ENCODE data around the gene UXS1.
"Not testable (repeated sequence)": the region's sequence is repeated elsewhere in the genome, so short reads cannot be mapped to it uniquely, and the experiment has no call there.

UXS1 gene

DNA sequence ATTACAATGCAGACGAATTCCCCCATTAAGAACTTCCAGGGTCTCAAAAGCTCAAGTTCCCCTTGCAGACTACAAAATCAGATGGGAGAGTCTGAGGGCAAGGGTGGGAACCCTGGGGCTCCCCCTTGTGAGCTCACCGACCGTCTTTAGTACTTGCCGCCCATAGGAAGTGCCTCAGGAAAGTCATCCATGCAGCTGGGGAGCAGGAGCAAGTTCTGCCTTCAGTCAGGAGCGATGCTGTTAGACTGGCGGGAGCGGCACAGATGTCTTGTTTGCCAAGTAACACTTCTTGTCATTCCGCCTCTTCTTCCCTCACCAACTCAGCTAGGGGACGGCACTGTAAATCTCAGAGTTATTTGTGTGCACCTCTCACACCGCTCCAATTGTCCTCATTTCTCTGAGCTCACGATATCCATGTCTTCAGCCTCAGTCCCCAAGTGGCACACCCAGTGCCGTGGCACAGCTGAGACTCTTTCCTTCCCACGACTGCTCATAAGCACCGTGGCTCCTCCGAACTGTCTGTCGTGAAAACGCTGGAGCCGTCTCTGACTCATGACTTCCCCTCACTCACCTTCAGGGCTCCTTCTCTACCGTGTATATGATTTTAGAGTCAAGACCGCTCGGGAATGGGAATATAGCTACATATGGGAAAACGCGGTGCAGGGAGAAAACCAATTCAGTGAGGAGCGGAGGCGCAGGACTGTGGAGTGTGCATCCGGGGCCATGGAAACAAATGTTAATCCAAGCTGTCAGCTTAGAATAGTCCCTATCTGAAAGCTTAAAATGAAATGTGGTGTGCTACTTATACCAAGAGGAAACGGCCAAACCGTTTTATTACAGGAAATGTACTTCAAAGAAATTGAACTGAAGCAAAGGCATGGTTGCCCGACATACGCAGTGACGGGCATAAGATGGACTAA, 34.0 kb downstream of the UXS1 start:
- DNase-seq, result peak; percentile 55

DNA sequence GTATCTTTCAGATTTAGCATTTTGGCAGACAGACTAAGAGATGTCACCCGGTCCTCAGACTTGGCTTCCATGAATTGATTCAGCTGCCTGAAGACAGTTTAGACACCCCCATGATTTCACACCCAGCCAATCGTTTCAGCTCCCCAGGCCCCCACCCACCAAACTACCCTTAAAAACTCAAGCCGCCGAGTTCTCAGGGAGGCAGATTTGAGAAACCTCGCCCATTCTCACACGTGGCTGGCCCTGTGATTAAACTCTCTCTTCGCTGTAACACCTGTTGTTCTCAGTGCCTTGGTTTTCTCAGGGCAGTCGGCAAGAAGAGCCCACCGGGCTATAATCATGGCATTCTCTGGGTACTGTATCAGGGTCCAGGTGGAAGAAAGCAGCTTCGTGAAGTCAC, 35.2 kb downstream of the UXS1 start:
- peak; percentile 47 for DNase-seq

DNA sequence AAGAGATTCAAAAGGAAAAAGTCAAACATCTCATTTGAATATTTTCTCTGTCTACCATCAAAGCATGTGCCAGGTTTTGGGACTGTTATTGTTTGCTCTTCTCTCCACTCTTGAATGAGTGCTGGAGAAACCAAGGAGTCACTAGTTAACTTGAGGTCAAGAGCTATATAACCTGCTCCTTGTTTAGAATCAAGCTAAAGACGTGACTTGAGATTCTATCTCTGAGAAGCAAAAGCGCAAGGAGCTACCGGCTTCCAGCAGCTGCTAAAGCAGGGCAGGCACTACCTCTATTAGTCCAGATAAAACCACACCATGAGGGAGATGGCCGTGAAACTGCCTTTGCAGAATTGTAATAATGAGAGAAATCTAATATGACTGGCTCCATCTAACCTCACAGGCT, 36.0 kb downstream of the UXS1 start:
- no peak for DNase-seq

DNA sequence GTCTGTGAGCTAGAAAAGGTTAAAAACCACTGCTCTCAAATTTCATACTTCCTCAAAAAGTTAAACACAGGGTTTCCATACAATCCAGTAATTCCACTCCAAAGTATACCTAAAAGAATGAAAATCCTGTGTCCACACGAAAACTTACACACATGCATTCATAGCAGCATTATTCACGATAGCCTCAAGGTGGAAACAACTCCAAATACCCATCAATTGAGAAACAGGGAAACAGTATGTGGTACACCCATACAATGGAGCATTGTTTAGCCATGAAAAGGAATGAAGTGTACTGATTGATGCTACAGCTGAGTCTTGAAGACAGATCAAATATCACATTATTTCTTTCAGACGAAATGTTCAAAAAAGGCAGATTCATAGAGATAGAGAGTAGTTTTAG, 36.7 kb downstream of the UXS1 start:
- no peak for DNase-seq

DNA sequence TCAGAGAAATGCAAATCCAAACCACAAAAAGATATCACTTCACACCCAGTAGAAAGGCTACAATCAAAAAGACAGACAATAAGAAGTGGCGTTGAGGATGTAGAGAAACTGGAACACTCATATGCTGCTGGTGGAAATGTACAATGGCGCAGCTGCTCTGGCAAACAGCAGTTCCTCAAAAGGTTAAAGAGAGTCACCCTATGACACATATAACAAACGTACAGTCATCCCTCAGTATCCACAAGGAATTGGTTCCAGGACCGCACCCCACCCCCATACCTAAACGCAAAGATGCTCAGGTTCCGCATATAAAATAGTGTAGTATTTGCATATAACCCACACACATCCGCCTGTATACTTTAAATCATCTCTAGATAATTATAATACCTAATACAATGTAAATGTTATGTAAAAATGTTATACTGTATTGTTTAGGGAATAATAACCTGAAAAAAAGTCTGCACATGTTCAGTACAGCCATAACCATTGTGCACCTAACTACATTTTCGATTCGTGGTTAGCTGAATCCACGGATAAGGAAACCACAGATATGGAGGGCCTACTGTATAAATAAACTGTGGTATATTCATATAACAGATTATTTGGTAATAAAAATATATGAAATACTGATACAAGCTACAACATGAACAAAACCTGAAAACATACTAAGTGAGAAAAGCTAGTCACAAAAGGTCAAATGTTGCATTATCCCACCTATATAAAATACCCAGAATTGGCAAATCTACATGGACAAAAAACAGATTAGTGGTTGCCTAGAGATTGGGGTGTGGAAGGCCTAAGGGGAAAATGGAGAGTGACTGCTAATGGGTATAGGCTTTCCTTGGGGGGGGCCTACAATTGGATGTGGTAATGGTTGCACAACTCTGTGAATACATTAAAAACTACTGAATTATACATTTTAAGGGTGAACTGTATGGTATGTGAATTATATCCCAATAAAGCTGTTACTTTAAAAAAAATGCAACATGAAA, 37.5 kb downstream of the UXS1 start:
- DNase-seq, result no peak

DNA sequence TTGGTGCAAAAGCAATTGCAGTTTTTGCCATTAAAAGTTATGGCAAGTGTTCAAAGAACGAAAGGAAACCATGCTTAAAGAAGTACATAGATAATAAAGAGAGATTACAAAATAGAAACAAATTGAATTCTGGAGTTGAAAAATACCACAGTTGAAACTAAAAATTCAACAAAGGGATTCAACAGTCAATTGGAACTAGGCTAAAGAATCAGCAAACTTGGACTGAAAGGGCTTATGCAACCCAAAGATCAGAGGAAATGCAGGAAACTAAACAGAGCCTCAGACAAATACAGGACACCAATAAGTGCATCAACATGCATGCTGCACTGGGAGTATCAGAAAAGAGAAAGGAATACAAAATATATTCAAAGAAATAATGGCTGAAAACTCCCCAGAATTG, 40.3 kb downstream of the UXS1 start:
- no peak for DNase-seq

DNA sequence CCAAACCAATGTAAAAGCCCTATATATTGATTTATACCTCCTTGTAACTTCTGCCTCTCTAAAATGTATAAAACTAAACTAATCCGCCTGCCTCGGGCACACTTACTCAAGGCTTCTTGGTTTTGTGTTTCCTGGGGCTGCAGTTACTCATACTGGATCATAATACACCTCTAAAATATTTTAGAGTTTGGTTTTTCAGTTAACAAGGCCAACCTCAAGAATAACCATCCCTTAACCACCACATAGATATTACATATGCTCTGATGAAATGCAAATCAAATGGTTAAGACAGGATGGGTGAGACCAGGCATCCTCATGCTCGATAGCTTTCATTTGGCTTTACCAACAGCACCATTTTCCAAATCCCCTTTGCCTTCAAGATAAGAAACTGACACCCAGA, 46.4 kb downstream of the UXS1 start:
- no peak for DNase-seq

DNA sequence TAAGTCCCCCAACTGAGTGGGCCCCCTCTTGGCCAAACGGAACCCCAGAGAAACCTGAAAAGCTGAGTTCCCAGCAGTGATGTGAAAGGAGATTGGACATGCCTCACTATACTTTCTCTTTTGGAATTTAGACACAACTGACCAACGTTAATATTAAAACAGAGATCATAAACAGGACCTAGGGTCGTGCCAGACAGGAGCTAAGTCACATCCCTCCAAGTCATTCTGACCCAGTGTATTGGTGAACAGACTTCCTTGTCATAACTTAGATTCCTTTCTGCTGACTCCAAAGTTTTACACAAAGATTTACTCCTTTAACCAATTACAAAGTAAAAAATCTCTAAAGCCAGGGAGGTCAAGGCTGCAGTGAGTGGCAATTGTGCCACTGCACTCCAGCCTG, 46.9 kb downstream of the UXS1 start:
- DNase-seq, result no peak

DNA sequence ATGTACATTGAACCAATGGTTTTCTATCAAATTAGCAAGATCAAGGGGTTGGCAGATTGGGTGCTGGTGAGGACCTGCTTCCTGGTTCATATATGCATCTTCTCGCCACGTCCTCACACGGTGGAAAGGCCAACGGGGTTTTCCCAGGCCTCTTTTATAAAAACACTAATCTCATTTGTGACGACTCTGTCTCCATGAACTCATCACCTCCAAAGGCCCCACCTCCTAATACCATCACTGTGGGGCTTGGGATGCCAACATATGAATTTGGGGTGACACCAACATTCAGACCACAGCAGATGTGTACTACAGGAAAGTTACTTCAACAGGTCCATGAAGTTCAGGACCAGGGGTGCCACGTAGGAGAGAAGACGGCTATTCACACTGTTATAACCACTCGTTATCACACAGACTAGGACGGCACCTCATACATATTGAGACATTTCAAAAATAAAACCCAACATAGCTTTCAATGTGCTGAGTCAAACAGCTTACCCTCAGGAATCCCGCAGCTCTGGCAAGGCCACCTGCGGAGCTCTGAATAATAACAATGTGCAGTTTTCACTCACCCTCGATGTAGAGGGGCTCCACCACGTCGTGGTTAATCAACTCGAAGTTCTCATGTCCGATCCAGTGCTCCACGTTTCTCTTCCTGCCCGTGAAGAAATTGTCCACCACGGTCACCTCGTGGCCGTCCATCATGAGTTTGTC, 49.3 kb downstream of the UXS1 start:
- DNase-seq, result peak; percentile 57

DNA sequence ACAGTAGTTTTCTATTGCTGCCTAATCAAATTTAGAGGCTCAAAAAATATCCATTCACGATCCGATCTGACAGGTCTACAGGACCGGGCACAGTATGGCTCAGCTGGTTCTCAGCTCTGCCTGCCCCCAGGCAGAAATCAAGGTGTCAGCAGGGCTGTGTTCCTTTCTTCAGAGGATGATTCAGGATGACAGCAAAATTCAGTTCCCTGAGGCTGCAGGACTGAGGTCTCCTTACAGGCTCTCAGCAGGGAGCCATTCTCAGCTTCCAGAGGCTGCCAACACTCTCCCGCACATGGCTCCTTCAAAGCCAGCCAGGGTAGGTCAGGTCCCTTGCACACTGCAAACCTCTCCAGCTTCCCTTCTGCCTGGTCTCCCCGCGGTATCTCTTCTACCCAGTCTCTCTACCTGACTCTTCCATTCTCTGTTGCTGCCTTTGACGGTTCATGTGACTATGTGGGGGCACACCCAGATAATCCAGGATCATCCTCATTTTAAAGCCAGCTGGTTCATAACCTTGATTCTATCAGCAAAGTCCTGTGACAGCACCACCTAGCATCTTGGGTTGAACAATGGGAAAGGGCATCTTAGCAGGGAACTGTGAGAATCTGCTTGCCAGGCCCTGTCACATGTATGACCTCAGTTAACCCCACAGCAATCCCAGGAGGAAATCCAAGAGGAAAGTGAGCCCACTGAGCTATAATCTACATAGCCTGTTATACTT, 50.4 kb downstream of the UXS1 start:
- DNase-seq, result no peak

DNA sequence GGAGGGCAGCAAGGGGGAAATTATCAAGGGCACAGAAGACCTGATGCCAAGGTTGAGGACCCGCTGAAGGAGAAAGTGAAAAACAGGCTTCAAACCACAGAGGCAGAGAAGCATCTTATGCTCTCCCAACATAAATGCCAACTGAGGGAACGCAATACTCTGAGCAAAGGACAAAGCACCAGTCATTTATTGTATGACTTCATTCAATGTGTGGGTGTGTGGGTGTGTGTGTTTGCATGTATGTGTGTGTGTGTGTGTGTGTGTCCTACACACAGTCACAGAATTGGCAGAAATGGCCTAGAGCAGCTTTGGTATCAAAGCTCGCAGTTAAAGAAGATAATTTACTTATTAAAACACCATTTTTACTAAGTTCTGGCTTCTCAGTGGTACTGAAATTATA, 51.4 kb downstream of the UXS1 start:
- peak; percentile 12 for DNase-seq

DNA sequence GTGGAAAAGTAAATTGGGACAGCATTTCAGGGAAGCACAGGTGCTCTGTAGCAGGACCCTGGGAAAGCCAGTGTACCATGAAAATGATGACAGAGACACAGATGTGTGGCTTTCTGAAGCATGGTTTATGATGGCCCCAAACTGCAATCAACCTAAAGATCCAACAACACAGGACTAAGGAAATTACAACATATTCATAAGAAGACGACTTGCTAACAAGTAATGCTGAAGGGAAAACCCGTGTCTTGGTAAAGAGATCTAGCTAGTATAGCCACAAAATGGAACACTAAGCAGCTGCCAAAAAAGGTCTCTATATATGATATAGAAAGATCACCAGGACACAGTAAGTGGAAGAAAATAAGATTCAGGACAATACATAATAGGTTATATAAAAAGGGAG, 53.2 kb downstream of the UXS1 start:
- DNase-seq, result no peak

DNA sequence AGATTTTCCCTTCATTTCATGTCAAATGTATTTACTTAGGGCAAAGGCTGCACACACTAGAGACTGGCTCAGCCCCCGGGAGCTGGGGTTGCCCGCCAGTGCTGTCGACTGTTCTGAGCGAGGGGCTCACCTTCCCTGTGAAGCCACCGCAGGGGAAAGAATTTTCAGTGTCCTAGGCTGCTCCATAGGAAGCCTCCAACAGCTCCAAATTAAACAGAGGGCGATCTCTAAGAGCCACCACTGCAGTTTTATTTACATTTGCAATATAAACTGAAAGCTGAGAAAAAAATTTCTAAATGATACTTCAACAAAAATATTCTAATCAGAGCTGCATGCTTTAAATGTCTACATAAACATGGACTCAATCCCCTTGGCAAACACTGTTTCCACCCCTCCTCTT, 54.0 kb downstream of the UXS1 start:
- DNase-seq, result no peak

DNA sequence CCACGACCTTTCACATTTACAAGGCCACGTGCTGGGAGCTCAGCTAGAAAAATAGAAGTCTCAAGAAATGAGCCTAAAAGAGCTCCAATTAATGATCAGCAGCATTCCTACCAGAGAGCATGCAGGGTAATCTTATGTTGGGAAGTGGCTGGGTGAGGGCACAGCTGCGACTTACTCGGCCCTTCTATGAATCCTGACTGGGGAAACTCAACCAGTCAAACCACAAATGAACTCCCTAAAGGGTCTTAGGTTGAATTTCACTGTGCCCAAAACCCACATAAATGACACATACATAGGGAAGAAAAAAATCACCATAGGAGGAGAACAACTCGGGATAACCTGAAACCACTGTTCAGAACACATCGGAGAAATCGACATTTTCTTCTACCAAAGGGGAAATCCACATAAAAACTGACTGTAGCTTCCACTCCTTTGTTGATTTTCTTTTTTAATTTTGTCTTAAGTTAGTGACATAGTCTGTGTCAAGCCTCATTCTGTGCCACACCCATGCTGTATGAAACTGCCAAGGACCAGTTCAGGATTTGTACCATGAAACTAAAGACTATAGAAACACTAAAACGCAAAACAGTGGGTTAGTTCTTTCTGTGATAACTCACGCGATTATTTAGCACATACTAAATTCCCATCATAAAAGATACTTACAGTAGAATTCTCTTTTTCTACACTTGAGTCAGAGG, 54.7 kb downstream of the UXS1 start:
- DNase-seq, result no peak

DNA sequence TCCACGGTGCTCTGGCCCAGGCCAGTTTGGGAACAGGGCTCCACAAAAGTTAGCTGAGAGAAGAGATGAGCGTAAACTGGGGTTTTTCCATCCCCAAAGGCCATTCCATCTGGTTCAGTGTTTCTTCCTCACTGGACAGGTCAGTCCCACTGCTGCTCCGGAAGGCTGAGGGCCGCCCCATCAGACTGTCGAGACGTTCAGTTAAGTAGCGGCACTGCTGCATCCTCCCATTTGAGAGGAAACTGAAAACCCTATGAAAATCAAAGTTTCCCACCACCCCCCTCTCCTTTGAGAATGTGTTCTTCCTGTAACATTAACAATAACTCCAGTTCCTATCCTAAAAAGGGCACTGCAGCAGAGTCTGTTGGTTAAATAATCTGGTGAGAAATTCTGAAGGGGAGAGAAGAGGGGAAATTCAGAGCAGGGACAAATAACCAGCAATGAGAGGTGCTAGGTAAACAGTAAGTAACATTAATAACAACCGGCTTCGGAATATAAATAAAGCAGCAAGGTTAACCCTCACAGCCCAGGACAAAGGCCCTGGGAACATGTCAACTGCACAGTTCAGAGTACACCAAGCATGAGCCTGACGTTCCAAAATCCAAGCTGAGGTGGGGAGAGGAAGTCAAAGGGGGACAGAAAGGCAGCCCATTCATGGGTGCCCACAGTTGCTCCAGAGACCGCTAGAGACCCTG, 55.4 kb downstream of the UXS1 start:
- DNase-seq, result no peak

DNA sequence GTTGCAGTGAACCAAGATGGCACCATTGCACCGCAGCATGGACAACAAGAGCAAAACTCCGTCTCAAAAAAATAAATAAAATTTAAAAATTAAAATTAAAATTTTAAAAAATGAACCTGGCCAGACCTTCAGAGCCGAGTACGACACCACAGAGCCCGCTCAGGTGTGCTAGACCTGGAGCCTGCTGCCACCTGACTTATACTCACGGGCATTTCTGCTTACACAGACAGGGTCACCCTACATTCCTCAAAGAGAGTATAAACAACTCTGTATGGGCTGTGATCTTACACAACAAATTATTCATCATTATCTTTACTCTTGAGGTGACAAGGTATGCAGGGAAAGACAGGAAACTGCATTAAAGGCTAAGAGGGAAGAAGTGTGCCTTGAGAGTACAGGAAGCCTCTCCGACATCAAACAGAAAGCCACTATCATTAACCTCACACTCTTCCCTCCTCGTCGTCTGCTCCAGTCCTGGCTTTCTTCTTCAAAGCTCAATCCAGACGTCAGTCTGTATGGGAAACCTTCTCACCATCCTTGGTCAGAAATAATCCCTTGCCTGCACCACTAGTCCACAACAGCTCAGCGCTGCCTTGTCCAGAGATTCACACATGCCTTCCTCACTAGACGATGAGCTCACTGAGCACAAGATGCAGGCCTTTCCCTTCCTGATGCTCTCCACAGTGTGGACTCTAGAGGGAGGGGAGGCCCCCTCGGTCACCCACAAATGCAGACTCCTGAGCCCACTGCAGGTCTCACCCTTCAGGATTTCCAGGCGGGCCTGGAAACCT, 56.2 kb downstream of the UXS1 start:
- no peak for DNase-seq

DNA sequence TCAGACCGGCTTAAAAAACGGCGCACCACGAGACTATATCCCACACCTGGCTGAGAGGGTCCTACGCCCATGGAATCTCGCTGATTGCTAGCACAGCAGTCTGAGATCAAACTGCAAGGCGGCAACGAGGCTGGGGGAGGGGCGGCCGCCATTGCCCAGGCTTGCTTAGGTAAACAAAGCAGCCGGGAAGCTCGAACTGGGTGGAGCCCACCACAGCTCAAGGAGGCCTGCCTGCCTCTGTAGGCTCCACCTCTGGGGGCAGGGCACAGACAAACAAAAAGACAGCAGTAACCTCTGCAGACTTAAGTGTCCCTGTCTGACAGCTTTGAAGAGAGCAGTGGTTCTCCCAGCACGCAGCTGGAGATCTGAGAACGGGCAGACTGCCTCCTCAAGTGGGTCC, 62.9 kb downstream of the UXS1 start:
- DNase-seq, result not testable (repeated sequence)

DNA sequence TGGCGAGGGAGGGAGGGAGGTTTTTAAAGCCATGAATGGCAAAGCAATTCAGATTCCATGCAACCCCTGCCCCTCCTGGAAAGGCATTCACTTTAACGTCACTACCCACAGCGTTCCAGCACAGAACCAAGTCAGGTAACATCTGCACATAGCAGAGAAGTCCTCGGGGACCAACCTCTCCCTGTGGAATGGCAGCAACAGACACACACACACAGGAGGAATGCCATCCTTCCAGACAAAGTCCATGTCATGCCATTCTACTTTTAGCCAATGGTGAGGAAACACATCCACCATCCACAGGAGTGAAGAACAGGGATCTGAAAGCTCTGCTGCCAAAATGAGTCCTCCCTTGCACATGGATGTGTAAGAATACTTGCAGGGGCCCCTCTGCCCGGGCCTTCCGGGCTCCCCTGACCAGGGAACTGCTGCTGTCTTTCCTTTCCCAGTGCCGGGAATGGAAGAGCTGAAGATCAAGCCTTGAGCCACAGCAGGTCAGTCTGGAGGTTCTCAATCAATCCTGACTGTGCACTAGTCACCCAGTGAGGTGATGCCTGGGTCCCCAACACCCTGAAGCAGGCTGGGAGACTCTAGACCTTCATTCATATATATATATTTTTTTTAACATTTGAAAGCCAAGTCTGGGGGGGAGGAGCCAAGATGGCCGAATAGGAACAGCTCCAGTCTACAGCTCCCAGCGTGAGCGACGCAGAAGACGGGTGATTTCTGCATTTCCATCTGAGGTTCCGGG, 63.7 kb downstream of the UXS1 start:
- no peak for DNase-seq

DNA sequence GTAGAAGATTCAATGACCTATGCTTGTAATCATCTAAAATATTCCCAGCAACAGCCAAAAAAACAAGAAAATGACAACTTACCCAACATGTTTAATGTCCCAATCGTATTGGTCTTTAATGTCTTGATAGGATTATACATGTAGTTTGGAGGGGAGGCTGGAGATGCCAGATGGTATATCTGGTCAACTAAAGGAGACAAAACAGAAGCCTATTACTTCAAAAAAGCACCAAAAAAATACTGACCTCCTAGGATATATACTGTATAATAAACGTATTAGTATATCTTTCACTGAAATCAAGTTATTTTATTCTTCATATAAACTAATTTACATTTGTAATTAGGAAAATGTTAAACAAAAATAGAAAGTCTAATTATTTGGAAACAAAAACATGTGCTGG, 64.5 kb downstream of the UXS1 start:
- no peak for DNase-seq

DNA sequence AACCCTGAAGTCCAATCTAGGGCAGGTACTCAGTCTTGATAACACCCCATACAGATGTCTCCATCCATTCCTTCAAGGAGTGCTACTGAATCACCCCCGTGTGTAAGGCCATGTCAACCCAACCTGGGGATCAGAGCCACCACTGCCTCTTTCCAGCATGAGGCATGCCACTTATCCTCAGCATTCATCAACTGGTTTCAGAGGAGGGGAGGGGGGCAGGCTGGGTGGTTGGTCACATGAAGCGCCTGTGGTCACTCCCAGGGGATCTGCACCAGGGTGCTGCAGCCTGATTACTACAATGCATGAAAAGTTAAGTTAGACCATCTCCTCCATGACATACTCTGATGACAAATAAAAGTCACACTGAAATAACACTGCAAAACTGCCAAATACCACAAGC, 65.0 kb downstream of the UXS1 start:
- no peak for DNase-seq

Data from stimulated activated naive CD4-positive, alpha-beta T cell treated with Interleukin-2 at 50 U/mL for 16 hours (primary cell).